ENCODE results near the gene FCRL3.
"Not testable (repeated sequence)": the region's sequence is repeated elsewhere in the genome, so short reads cannot be mapped to it uniquely, and the experiment has no call there.

FCRL3 gene, protein sequence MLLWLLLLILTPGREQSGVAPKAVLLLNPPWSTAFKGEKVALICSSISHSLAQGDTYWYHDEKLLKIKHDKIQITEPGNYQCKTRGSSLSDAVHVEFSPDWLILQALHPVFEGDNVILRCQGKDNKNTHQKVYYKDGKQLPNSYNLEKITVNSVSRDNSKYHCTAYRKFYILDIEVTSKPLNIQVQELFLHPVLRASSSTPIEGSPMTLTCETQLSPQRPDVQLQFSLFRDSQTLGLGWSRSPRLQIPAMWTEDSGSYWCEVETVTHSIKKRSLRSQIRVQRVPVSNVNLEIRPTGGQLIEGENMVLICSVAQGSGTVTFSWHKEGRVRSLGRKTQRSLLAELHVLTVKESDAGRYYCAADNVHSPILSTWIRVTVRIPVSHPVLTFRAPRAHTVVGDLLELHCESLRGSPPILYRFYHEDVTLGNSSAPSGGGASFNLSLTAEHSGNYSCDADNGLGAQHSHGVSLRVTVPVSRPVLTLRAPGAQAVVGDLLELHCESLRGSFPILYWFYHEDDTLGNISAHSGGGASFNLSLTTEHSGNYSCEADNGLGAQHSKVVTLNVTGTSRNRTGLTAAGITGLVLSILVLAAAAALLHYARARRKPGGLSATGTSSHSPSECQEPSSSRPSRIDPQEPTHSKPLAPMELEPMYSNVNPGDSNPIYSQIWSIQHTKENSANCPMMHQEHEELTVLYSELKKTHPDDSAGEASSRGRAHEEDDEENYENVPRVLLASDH

DNA sequence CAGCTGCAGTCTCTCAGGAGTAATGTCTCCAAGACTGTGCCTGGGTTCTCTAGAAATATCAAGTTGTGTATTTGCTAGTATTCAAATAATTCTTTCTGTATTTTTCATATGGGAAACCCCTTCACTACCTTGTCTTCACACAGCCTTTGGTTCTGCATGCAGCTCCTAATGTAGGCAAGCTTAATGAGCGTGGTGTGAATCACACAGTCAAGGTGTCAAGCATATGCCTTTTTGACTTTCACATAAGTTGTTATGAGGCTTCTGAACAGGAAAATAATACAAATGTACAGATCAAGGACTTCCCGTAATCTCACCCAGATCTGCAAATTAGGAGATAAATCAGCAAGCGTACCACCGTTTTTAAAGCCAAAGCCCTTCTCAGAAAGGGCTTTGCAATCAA is at the start of gene FCRL3:
Gene FCRL3, minus strand, starts transcription at position 38 of the 400 bp plus-strand sequence. CDS start 280 bp downstream, outside the sequence.
- DNase-seq (ENCODE audit: low read depth), result no peak

DNA sequence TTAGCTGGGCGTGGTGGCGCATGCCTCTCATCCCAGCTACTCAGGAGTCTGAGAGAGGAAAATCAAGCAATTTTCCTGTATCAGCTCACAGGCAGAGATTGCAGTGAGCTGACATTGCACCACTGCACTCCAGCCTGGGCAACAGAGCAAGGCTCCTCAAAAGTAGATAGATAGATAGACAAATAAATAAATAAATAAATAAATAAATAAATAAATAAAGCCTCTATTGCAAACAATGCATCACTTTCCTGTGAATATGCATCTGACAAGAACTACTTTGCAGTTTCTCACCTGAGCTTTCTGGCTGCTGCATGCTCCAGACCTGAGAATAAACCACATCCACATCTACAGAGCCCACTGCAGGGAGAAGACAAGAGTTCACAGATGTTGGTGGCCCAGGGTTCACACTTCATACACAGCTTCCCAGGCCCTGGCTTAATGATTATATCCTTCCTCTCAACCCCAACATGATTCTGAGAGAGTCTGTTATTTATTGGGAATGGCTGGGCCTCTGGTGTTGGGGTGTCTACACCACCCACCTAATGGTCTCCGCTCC is 47.8 kb upstream of the FCRL3 start:
- no peak for DNase-seq (ENCODE audit: low read depth)

DNA sequence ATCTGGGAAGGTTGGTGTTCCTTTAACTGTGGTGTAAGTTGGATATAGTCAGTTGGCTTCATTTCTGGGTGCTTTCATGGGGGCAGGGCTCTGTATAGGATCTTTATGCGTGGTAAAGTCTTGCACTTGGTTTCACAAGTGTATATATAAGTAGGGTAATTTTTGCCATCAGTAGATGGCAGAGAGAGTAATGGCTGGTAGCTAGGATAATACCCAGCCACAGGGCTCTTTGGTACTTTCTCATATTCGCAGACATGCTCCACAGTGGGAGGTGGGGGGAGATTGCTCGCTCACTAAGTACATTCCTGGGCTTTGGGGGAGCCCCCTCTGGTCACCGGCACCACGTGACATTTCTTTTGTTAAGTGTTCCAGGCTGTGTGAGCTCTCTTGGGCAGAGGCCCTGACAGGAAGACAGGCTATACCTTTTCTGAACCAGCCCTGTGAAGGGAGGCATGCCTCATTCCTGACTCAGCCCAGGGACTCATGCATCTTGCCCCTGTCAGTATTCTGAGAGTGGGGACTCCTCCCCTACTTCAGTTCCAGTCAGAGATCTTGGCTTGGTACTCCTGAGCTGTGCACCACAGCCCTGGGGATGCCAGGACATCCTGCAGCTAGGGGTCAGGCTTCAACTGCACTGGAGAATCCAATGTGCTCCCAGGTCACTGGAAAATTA is 38.8 kb upstream of the FCRL3 start:
- peak; percentile 11 for DNase-seq (ENCODE audit: low read depth)

DNA sequence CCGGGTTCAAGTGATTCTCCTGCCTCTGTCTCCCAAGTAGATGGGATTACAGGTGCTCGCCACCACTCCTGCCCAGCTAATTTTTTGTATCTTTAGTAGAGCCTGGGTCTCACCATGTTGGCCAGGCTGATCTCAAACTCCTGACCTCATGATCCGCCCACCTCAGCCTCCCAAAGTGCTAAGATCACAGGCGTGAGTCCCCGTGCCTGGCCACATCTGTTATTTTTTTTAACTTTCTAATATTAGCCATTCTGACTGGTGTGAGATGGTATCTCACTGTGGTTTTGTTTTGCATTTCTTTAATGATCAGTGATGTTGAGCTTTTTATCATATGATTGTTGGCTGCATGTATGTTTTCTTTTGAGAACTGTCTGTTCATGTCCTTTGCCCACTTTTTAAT is 35.4 kb upstream of the FCRL3 start:
- not testable (repeated sequence) for DNase-seq (ENCODE audit: low read depth)

DNA sequence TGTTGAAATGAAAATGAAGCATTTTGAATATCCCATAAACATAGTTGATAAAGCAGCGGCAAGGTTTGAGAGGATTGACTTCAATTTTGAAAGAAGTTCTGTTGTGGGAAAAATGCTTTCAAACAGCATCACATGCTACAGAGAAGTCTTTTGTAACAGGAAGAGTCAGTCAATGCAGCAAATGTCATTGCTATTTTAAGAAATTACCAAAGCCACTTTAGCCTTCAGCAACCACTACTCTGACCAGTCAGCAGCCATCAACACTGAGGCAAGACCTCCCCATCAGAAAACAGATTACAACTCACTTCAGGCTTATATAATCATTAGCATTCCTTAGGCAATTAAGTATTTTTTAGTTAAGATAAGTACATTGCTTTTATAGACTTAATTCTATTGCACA is 33.8 kb upstream of the FCRL3 start:
- no peak for DNase-seq (ENCODE audit: low read depth)

DNA sequence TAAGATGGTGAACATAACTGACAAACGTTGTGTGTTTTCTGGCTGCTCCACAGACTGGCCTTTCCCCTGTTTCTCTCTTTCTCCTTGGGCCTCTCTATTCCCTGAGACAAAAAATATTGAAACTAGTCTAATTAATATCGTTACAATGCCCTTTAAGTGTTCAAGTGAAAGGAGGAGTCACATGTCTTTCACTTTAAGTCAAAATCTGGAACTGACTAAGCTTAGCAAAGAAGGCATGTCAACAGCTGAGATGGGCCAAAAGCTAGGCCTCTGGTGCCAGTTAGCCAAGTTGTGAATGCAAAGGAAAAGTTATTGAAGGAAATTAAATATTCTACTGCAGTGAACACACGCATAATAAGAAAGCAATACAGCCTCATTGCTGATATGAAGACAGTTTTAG is 32.2 kb upstream of the FCRL3 start:
- no peak for DNase-seq (ENCODE audit: low read depth)

DNA sequence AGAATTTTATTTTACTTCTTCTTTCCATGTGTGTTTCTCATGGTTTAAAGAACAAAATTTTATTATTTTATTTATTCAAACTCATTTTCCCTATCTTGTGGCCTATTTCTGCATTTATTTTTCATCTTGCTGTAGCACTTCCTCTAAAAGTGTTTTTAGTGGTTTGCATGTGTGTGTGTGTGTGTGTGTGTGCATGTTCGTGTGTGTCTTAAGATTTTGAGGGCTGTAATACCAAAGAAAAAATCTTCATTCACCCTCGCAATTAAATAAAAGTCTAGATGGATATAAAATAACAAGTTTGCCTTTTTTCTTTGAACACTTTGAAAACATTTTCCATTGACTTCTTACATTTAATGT is 24.6 kb upstream of the FCRL3 start:
- no peak for DNase-seq (ENCODE audit: low read depth)

DNA sequence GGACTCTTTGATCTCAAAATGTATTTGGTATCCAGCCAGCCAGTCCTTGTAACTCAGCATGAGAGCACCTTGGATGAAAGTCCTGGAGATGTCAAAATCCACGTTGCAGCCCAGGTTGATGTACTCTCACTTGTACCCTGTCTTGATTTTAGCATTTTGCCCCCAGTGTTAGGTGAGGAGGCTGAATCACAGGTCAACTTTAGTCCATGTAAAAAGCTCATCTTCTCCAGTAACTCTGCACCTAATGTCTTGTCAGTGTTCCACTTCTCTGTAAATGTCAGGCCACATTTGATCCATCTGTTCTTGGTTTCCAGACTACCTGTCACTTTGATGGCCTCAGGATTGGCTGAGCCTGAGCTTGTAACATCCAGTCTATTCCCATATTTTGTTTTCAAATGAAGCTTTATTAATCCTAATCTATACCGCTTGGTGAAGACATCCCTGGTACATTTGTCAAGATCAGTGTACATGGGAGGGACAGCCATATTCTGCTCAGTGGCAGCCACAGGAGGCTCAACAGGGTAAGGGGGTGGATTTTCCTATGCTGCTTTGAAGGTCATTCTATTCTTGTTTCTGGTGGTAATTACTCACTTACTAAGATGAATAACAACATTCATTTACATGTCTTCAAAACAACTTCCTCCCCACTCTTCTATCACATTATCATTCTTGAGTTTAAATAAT is 24.1 kb upstream of the FCRL3 start:
- DNase-seq (ENCODE audit: low read depth), result no peak

DNA sequence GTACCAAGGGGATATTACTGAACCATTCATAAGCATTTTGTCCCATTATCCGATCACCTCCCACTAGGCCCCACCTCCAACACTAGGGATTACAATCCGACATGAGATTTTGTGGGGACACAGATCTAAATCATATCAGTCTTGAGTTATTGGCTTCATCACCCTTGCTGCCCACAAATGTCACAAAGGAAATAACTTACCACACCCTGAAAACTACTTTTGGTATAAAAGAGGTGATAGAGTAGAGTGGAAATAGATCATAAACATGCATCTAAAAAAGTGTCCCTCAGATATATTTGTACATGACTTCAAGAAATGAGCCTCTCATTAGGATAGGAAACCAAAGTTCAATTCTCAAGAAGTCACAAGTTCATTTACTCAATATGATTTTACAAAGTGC is 22.6 kb upstream of the FCRL3 start:
- DNase-seq (ENCODE audit: low read depth), result no peak

DNA sequence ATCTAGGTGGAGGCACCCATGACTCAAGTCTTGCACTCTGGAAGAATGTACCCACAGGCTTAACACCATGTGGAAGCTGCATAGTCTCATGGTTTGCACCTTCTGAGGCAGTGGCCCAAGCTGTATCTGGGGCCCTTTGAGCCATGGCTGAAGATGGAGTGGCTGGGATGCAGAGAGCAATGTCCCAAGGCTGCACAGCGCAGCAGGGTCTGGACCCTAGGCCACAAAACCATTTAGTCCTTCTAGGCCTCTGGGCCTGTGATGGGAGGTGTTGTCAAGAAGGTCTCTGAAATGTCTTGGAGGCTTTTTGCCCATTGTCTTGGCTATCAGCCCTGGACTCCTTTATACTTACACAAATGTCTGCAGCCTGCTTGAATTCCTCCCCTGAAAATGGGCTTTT is 21.4 kb upstream of the FCRL3 start:
- no peak for DNase-seq (ENCODE audit: low read depth)

DNA sequence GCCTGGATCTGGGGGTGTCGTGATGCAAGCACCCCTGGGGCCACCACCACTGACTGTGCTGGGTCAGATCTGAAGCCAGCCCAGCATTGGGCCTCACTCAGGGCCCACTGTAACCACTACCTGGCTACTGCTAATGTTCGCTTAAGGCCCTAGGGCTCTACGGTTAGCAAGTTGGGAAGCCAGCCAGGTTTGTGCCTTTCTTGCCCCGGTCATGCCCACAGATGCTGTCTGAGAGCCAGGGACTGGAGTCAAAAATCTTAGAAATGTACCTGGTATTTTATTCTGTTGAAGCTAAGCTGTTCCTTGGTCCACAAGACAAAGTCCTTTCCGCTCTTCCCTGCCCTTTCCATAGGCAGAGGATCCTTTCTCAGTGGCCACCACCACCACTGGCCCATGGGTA is 15.2 kb upstream of the FCRL3 start:
- DNase-seq (ENCODE audit: low read depth), result no peak

DNA sequence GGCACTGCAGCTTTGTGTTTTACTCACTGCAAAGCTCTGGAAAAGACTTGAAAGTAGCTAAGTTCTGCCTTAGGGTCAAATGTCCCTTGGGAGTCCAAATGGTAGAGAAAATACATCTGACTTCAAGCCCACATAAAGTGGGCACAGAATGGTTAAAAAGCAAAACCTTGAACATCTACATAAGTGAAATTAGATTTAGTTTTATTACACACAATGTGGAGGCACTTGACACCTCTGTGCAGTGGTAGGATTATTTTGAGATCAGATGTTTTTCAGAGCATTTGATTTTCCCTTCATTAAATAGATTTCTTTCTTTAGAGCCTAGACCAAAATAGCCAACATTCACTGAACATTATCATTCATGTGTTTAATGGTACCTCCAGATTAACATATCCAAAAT is 11.2 kb upstream of the FCRL3 start:
- DNase-seq (ENCODE audit: low read depth), result no peak

DNA sequence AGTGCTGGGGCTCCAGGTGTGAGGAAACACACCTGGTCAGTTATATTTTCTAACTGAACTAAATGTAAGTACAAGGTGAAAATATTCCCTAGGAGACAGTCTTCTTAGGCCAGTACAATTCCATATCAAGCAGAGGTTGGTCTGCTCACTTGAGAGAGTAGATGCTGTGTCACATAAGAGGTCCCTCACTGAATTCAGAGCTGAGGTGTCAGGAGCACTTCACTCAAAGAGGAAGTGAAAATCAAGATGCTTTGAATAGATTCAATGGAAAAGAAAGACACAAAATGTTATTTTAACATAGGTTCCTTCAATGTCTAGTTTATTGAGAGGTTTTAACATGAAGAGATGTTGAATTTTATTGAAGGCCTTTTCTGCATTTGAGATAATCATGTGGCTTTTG is 4.3 kb upstream of the FCRL3 start:
- no peak for DNase-seq (ENCODE audit: low read depth)

DNA sequence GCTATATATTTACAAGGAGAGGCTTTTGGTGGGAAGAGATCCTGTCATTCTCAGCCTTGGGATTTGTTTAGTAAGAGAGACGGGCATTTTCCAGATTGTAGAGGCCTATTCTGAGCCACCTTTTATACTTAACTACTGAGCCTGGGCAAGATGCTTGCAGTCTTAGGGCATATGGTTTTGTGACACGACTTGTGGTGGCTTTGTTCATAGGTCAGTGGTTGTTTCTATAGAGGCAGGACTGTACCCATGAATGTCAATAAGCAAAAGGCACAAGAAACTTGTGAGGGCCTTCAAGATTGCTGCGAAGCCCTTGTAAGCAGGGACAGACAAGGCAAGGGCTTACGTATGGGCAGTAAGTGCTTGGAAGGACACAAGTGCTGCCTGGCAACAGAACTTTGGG is 3.4 kb upstream of the FCRL3 start:
- no peak for DNase-seq (ENCODE audit: low read depth)

DNA sequence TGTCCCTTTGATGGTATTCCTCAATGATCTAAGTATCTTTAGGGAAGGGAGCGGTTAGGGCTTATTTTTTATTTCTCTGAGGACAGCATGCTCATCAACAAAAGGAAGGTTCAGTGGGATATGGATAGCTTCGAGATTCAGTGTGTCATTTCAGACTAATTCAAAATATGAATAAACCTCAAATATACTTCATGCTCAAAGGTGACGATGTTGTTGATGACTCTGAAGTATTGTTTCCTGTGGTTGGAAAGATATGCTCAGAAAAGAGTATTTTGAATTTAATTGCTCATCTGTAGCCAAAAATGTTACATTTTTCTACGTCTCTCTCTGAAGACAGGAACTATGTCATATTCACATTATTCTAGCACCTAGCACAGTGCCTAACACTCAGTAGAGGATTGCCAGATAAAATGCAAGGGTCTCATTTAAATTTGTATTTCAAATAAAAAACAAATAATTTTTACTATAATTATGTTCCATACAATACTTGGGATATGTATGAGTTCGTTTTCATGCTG is 1.8 kb upstream of the FCRL3 start:
- no peak for DNase-seq (ENCODE audit: low read depth)

DNA sequence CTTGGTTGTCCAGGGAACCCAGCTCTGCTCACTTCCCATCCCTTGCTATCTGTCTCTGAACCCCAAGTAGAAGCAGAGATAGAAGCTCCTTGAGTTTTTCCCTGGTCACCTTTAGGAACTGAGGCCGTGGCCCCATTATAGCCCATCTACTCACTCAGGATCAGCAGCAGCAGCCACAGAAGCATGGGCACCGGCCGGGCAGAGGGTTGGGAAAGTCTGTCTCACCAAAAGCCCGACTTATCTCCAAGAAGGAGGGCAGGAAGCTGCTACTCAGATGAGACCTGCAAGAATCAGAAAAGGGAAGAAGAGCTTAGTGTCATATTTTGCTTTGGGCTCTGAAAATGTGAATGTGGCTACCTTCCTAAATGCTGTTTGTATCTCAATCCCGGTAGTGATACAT is 264 bp downstream of the FCRL3 start:
- no peak for DNase-seq (ENCODE audit: low read depth)

DNA sequence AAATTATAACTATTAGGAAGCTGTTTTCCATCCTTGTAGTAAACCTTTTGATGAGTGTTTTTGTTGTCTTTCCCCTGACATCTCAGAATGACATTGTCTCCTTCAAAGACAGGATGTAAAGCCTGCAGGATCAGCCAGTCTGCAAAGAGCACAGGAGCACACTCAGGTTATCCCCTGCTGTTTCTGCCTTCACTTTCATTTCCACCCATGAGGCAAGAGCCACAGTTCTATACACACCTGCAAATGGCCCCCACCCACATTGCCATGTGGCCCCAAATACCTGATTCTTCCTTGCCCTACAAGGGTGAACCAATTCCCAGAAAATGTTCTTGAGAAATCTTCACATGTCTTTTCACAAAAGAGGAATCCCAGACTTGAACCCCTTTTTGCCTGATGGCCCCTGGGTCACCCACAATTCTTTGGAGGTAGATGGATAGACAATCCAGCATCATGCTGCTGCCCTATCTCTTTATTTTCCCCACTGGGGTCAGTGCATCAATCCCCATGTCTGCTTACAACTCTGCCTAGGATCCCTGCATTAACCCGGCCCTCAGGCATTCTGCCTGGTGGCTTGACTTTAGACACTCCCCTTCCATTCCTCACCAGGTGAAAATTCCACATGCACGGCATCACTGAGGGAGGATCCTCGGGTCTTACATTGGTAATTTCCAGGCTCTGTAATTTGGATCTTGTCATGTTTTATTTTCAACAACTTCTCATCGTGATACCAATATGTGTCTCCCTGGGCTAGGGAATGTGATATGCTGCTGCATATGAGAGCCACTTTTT is 2.6 kb downstream of the FCRL3 start:
- DNase-seq (ENCODE audit: low read depth), result no peak

DNA sequence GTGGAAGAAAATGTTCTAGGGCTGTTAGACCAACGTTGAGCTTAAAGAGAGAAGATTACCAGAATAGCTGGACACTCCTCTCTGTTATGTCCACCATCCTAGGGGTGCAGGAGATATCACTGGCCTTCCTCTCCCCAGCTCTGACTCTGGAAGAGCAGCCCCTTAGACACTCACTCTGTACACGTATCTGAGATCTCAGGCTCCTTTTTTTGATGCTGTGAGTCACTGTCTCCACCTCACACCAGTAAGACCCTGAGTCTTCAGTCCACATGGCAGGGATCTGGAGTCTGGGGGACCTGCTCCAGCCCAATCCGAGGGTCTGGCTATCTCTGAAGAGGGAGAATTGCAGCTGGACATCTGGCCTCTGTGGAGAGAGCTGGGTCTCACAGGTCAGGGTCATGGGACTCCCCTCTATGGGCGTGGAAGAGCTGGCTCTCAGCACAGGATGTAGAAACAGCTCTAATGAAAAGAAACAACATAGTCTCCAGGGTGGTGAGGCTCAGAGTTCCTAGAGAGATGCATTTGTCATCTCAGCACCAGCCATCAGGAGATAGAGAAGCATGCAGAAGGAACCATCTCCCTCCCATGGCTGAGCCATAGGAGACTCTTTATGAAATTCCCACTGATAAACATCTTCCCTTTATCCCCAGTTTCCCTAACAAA is 3.5 kb downstream of the FCRL3 start:
- DNase-seq (ENCODE audit: low read depth), result no peak

DNA sequence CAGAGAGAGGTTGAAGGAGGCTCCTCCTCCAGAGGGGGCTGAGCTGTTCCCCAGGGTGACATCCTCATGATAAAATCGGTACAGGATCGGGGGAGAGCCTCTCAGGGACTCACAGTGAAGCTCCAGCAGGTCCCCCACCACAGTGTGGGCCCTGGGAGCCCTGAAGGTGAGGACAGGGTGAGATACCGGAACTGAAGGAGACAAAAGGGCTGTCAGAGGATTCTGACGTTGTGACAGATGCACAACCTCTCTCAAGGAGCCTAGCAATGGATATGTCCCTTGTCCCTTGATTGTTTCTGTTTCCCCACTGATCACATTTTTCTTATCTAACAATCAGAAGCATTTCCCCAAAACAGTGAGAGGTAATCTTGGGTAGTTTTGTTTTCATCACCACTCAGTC is 5.2 kb downstream of the FCRL3 start:
- no peak for DNase-seq (ENCODE audit: low read depth)

DNA sequence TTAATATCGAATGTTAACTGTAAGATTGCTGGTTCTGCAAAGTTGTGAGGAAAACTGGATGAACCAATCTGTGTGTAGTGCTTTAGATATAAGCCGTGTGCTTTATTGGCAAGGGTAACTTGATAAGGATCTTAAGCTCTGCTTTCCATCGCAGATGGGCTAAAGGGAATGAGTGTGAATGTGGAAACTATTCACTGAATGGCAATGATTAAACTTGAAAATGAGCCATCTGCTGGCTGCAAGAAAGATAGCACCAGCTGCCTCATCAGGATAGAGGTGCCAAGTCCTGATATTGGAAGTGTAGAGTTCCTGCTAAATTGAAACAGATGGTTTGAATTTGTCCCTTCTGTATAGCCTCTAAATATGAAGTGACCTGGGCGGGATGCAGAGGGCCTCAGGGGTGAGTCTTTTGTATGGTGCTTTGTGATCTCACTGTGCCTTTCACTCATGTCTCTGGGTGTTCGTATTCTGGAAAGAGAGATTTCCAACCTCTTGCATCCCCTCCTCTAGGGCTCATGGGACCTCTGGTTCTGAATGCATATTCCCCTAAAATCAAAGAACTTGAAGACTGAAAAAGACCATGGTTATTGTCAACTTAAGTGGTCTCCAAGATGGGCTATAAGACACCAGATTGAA is 9.2 kb downstream of the FCRL3 start:
- peak; percentile 49 for DNase-seq (ENCODE audit: low read depth)

Measured in ELR (cell line).